PC-3 (cell line): Measurements from ENCODE around the gene SPDYE6. TPM values are rescaled to one million over a fixed set of nuclear protein-coding genes. Genes with fewer than 3 reads are reported as not detected.

Experiments
- ATAC-seq: fragments of 200-7000 bp; cut with Tn5 transposase; 2 replicates; pipeline ENCODE4 v1.9.1; 2020; ENCODE audit warnings: mild to moderate bottlenecking, moderate library complexity
- BruUV-seq: library from RNA; stranded (reverse); fragments of 400-500 nt; replicated peaks from 2 replicates; lab custom pipeline; 2021; lab: Mats Ljungman, UMichigan
- CTCF ChIA-PET: fragments of 300-600 bp; sonication (Branson Sonifier 250); formaldehyde crosslinking; loops from one replicate; lab custom pipeline; 2022; ENCODE audit warnings: antibody characterized with exemption; lab: Charles Lee
- POLR2A ChIA-PET: fragments of 300-600 bp; sonication (Branson Sonifier 250); formaldehyde crosslinking; loops from one replicate; lab custom pipeline; 2022; ENCODE audit warnings: antibody characterized with exemption; ENCODE audit not compliant: unreplicated experiment; lab: Charles Lee
- DNase-seq: peaks from one replicate; pipeline ENCODE4 v3.0.0-alpha.2; 2015
- H2AFZ ChIP-seq: fragments of 300-600 bp; sonication (generic); 2 replicates; pipeline ENCODE4 v1.6.0; 2016; ENCODE audit warnings: antibody characterized with exemption, low read length
- H3F3A ChIP-seq: fragments of 300-600 bp; sonication (generic); one replicate; pipeline ENCODE4 v1.6.0; 2017; ENCODE audit warnings: antibody characterized with exemption, low read length, control low read depth, mild to moderate bottlenecking; ENCODE audit not compliant: unreplicated experiment
- H3K27ac ChIP-seq: fragments of 300-600 bp; sonication (generic); 2 replicates; pipeline ENCODE4 v1.5.1; 2016; ENCODE audit warnings: mild to moderate bottlenecking, low read length
- H3K27me3 ChIP-seq: fragments of 300-600 bp; sonication (generic); 2 replicates; pipeline ENCODE4 v1.6.1; 2016; ENCODE audit warnings: low read length, mixed read lengths
- H3K36me3 ChIP-seq: fragments of 300-600 bp; sonication (generic); 2 replicates; pipeline ENCODE4 v1.6.1; 2016; ENCODE audit warnings: low read depth, mixed run types, low read length, mixed read lengths
- H3K4me1 ChIP-seq: fragments of 300-600 bp; sonication (generic); 2 replicates; pipeline ENCODE4 v1.5.1; 2016; ENCODE audit warnings: low read length; ENCODE audit not compliant: insufficient read depth
- H3K4me2 ChIP-seq: fragments of 300-600 bp; sonication (generic); 2 replicates; pipeline ENCODE4 v1.6.0; 2016; ENCODE audit warnings: low read length
- H3K4me3 ChIP-seq: fragments of 300-600 bp; sonication (generic); 2 replicates; pipeline ENCODE4 v1.5.1; 2016; ENCODE audit warnings: mild to moderate bottlenecking, low read length, mixed read lengths
- H3K79me2 ChIP-seq: fragments of 300-600 bp; sonication (generic); 2 replicates; pipeline ENCODE4 v1.6.1; 2017; ENCODE audit warnings: low read length, mixed read lengths
- H3K9ac ChIP-seq: fragments of 300-600 bp; sonication (generic); 2 replicates; pipeline ENCODE4 v1.6.0; 2016; ENCODE audit warnings: mild to moderate bottlenecking, low read length
- H3K9me2 ChIP-seq: fragments of 300-600 bp; sonication (generic); replicated peaks from 2 replicates; pipeline ENCODE4 v1.6.1; 2016; ENCODE audit warnings: mixed run types, low read length, mixed read lengths
- H3K9me3 ChIP-seq: fragments of 300-600 bp; sonication (generic); 2 replicates; pipeline ENCODE4 v1.6.1; 2016; ENCODE audit warnings: low read length, mixed read lengths
- H4K20me1 ChIP-seq: fragments of 300-600 bp; sonication (generic); 2 replicates; pipeline ENCODE4 v1.6.1; 2016; ENCODE audit warnings: low read length, mixed read lengths
- EZH2 ChIP-seq: fragments of 300-600 bp; sonication (generic); IDR thresholded peaks from one replicate; pipeline ENCODE4 v1.6.1; 2017; ENCODE audit warnings: antibody characterized with exemption, mild to moderate bottlenecking, low read length; ENCODE audit not compliant: unreplicated experiment
- EZH2phosphoT487 ChIP-seq: fragments of 300-600 bp; sonication (generic); IDR thresholded peaks from 2 replicates; pipeline ENCODE4 v1.6.1; 2018; ENCODE audit warnings: mild to moderate bottlenecking, antibody characterized with exemption, low read length, borderline replicate concordance
- intact Hi-C: fragments of 100-400 bp; cut with micrococcal nuclease; formaldehyde crosslinking; loops from 2 replicates; pipeline ENCODE4 v1.9.0; 2023
- total RNA-seq: library from RNA; depleted of rRNA; stranded (reverse); fragments of >200 nt; gene quantifications from 2 replicates; pipeline ENCODE4 v1.2.3, GENCODE V29; 2014
- TF ChIP-seq, protein P1 (sequence below): fragments of 300-600 bp; sonication (generic); conservative IDR thresholded peaks from 2 replicates; pipeline ENCODE4 v1.5.1; 2017; ENCODE audit warnings: antibody characterized with exemption, low read depth, mild to moderate bottlenecking, low read length

SPDYE6 gene
- total RNA-seq, 1 experiment from 2014 or later, result not detected

DNA sequence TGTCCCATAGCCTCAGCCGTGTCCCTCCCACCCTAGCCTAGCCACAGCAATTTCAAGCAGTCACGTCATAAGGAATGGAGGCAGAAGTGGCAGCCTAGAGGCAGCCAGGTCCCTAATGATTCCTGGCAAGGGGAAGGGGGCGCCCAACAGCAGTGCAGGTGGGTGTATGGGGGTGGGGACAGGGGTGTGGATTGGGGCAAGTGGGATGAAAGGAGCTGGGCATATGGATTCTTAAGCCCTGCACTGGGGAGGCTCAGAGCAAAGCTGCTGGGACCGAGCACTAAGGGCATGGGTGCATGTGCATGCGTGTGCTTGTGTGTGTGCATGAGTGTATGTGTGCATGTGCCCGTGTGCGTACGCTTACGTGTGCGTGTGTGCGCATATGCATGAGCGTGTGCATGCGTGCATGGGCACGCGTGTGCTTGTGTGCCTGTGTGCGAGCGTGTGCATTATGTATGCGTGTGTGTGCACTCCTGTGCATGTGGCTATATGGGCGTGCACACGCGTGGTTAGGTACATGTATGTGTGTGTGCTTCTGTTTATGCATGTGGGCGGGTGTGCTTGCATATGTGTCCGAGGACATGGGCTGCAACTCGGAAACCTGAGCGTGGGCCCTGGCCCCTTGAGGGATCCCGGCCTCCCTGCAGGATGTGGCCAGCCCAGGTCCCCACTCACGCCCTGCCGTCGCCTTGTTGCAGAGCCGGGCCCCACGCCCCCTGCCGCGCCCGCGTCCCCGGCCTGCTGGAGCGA, 35.5 kb downstream of the SPDYE6 start:
- H3K9ac ChIP-seq, result no peak overlapping the region
- DNase-seq (no peak), ATAC-seq (no peak)
- H3F3A ChIP-seq, result no peaks in the 10 kb centered on the region
- BruUV-seq, result no TSS peak
- H3K4me2 ChIP-seq, result no peak overlapping the region
- ChIA-PET POLR2A (no interaction called here), CTCF (no interaction called here)
- H3K79me2 ChIP-seq, result no peaks in the 10 kb centered on the region
- H4K20me1 ChIP-seq, result no peaks in the 10 kb centered on the region
- H3K4me3 ChIP-seq, result no peak overlapping the region
- H3K4me1 ChIP-seq, result no peaks in the 10 kb centered on the region
- H2AFZ ChIP-seq, result no peak overlapping the region
- TF ChIP-seq, protein P1, sequence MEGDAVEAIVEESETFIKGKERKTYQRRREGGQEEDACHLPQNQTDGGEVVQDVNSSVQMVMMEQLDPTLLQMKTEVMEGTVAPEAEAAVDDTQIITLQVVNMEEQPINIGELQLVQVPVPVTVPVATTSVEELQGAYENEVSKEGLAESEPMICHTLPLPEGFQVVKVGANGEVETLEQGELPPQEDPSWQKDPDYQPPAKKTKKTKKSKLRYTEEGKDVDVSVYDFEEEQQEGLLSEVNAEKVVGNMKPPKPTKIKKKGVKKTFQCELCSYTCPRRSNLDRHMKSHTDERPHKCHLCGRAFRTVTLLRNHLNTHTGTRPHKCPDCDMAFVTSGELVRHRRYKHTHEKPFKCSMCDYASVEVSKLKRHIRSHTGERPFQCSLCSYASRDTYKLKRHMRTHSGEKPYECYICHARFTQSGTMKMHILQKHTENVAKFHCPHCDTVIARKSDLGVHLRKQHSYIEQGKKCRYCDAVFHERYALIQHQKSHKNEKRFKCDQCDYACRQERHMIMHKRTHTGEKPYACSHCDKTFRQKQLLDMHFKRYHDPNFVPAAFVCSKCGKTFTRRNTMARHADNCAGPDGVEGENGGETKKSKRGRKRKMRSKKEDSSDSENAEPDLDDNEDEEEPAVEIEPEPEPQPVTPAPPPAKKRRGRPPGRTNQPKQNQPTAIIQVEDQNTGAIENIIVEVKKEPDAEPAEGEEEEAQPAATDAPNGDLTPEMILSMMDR, result no peak
- H3K9me3 ChIP-seq, result no peaks in the 10 kb centered on the region
- H3K9me2 ChIP-seq, result no peaks in the 10 kb centered on the region
- no peaks in the 10 kb centered on the region for H3K36me3 ChIP-seq
- H3K27ac ChIP-seq, result no peak overlapping the region
- intact Hi-C loops, result no loop called here
- H3K27me3 ChIP-seq, result no peaks in the 10 kb centered on the region

DNA sequence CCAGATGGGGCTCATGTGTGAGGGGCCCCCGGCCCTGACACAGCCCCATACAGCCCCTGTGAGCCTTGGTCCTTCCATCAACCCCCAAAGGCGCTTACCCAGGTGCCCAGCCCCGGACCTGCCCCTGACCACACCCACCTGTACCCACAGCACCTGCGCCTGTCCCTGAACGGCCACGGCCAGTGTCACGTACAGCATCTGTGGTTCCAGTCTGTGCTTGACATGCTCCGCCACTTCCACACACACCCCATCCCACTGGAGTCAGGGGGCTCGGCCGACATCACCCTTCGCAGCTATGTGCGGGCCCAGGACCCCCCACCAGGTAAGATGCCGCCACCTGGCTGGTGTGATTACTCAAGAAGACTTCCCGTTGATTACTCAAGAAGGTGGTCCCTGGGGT, 36.1 kb downstream of the SPDYE6 start:
- no TSS peak for BruUV-seq
- intact Hi-C loops, result no loop called here
- Histone ChIP-seq H3K36me3 (no peaks in the 10 kb centered on the region), H2AFZ (no peak overlapping the region), H3K4me2 (no peak overlapping the region), H3K79me2 (no peaks in the 10 kb centered on the region), H3K27me3 (no peaks in the 10 kb centered on the region), H3F3A (no peaks in the 10 kb centered on the region), H4K20me1 (no peaks in the 10 kb centered on the region), H3K9ac (no peak overlapping the region), H3K27ac (no peak overlapping the region), H3K9me3 (no peaks in the 10 kb centered on the region), H3K4me3 (no peak overlapping the region), H3K9me2 (no peaks in the 10 kb centered on the region), H3K4me1 (no peaks in the 10 kb centered on the region)
- DNase-seq (no peak), ATAC-seq (no peak)
- ChIA-PET CTCF (no interaction called here), POLR2A (no interaction called here)
- TF ChIP-seq, protein P1, result no peak
- TF ChIP-seq EZH2 (no peak), EZH2phosphoT487 (no peak)

DNA sequence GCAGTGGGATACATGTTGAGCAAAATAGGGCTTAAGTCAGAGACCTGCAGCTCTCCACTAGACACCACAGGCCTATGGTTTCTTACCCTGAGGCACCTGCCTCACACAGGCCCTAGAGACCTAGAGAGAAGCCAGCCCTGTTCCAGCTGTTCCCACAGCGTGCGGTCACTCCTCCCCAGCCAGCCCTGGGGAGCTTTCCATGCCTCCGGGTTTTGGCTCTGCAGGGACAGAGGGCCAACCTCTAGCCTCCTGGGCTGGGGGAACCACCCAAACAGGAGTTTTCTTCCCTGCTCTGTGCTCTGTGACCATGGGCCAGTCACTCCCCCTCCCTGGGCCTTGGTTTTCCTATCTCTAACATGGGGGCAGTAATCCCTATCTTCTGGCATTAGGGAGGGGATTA, 36.6 kb downstream of the SPDYE6 start:
- ChIA-PET CTCF (no interaction called here), POLR2A (no interaction called here)
- Histone ChIP-seq H2AFZ (no peak overlapping the region), H3K36me3 (no peaks in the 10 kb centered on the region), H3K4me2 (no peak overlapping the region), H3K4me3 (no peak overlapping the region), H3K27ac (no peak overlapping the region), H3K9ac (no peak overlapping the region), H3K79me2 (no peaks in the 10 kb centered on the region), H4K20me1 (no peaks in the 10 kb centered on the region), H3F3A (no peaks in the 10 kb centered on the region), H3K9me2 (no peaks in the 10 kb centered on the region), H3K9me3 (no peaks in the 10 kb centered on the region), H3K4me1 (no peaks in the 10 kb centered on the region), H3K27me3 (no peaks in the 10 kb centered on the region)
- ATAC-seq (no peak), DNase-seq (no peak)
- no peak for TF ChIP-seq EZH2phosphoT487
- TF ChIP-seq EZH2, result no peak
- TF ChIP-seq, protein P1, result no peak
- intact Hi-C loops, result no loop called here
- no TSS peak for BruUV-seq
